ENCODE results near the gene EXOC6B.
"Not testable (repeated sequence)": the region's sequence is repeated elsewhere in the genome, so short reads cannot be mapped to it uniquely, and the experiment has no call there.

The EXOC6B gene

DNA sequence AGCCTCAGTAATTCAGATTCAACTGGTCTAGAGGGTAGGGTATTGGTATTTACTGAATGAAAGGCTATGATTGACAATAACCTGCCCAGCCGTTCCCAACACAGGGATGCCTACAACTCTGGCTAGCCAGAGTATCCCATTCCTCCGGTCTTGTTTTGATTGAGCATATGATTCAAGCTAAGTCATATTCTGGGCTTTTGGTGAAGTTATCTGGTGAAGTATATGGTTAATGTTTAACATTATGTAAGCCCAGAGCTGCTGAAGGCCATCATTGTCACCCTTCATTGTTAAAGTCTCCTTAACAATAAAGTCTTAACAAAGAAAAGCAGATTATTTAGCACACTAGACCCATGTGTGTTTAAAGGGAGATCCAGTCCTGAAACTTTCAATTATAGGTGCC, 152.6 kb downstream of the EXOC6B start:
- H3K4me3 ChIP-seq (ENCODE audit: low read depth, low read length) = no peak overlapping the region
- TF ChIP-seq, protein P1, sequence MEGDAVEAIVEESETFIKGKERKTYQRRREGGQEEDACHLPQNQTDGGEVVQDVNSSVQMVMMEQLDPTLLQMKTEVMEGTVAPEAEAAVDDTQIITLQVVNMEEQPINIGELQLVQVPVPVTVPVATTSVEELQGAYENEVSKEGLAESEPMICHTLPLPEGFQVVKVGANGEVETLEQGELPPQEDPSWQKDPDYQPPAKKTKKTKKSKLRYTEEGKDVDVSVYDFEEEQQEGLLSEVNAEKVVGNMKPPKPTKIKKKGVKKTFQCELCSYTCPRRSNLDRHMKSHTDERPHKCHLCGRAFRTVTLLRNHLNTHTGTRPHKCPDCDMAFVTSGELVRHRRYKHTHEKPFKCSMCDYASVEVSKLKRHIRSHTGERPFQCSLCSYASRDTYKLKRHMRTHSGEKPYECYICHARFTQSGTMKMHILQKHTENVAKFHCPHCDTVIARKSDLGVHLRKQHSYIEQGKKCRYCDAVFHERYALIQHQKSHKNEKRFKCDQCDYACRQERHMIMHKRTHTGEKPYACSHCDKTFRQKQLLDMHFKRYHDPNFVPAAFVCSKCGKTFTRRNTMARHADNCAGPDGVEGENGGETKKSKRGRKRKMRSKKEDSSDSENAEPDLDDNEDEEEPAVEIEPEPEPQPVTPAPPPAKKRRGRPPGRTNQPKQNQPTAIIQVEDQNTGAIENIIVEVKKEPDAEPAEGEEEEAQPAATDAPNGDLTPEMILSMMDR (IDR thresholded peaks at IDR 0.05; ENCODE audit: low read depth, low read length) = no peak

DNA sequence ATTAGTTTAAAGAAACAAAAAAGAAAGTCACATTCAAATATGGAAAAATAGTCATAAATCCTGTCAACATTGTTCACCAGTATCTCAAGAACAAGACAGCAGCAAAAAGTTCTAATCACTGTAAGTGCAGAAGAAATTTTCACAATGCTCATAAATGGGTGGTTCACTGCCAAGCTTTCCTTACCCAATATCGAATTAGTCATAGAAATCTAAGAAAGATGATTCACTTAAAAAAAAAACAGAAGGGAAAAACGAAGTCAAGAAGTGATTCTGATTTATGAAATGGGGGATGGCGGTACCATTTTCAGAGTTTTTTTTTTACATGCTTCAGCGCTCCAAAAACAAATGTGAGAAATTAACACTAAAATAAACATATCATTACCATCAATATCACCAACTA, 156.7 kb downstream of the EXOC6B start:
- no peak overlapping the region for H3K4me3 ChIP-seq (ENCODE audit: low read depth, low read length)
- TF ChIP-seq, protein P1 (IDR thresholded peaks at IDR 0.05; ENCODE audit: low read depth, low read length) = no peak

DNA sequence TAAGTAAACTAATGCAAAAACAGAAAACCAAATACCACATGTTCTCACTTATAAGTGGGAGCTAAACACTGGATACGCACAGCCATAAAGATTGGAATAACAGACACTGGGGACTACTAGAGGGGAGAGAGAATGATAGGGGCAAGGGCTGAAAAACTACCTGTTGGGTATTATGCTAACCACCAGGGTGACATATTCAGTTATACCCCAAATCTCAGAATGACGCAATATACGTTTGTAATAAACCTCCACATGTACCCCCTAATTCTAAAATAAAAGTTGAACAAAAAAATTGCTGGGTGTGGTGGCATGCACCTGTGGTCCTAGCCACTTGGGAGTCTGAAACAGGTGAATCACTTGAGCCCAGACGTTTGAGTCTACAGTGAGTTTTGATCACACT, 157.2 kb downstream of the EXOC6B start:
- TF ChIP-seq, protein P1 (IDR thresholded peaks at IDR 0.05; ENCODE audit: low read depth, low read length) = no peak
- H3K4me3 ChIP-seq (ENCODE audit: low read depth, low read length) = no peak overlapping the region

DNA sequence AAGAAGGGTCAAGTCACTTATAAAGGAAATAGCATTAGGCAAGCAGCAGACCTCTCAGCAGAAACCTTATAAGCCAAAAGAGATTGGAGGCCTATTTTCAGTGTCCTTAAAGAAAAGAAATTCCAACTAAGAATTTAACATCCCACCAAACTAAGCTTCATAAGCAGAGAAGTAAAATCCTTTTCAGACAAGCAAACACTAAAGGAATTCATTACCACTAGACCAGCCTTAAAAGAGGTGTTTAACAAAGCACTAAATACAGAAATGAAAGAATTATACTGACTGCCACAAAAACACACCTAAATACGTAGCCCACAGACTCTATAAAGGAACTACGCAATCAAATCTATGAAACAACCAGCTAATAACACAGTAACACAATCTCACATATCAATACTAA, 160.4 kb downstream of the EXOC6B start:
- no peak overlapping the region for H3K4me3 ChIP-seq (ENCODE audit: low read depth, low read length)
- TF ChIP-seq, protein P1 (IDR thresholded peaks at IDR 0.05; ENCODE audit: low read depth, low read length) = no peak

DNA sequence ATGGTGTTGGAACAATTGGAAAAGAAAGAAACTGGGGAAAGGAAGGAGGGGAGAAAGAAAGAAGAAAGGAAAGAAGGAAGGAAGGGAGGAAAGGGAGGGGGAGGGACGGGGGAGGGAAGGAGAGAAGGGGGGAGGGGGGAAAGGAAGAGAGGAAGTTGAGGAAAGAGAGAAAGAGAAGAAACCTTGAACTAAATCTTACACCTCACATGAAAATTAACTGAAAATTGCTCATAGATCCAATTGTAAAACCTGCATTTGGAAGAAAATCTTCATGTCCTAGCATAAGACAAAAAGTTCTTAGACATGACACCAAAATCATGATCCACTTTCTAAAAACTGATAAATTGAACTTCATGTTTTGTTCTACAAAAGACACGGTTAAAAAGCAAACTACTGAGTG, 163.8 kb downstream of the EXOC6B start:
- TF ChIP-seq, protein P1 (IDR thresholded peaks at IDR 0.05; ENCODE audit: low read depth, low read length) = no peak

DNA sequence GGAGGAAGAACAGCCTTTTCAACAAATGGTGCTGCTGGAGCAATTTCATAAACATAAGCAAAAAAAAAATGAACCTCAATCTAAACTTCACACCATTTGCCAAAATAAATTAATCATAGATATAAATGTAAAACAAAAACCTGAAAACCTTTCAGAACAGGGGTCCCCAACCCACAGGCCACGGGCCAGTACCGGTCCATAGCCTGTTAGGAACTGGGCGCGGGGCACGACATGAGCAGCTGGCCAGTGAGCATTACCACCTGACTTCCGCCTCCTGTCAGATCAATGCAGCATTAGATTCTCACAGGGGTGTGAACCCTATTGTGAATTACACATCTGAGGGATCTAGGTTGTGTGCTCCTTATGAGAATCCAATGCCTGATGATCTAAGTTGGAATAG, 176.0 kb downstream of the EXOC6B start:
- TF ChIP-seq, protein P1 (IDR thresholded peaks at IDR 0.05; ENCODE audit: low read depth, low read length) = no peak

More for the DNA sequence above, 163.8 kb downstream of the EXOC6B start:
- no peak overlapping the region for H3K4me3 ChIP-seq (ENCODE audit: low read depth, low read length)

DNA sequence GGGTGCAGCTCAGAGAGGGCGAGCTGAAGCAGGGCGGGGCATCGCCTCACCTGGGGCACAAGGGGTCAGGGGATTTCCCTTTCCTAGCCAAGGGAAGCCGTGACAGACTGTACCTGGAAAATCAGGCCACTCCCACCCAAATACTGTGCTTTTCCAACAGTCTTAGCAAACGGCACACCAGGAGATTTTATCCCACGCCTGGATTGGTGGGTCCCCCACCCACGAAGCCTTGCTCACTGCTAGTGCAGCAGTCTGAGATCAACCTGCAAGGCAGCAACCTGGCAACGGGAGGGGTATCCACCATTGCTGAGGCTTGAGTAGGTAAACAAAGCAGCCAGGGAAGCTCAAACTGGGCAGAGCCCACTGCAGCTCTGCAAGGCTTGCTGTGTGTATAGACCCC, 184.6 kb downstream of the EXOC6B start:
- not testable (repeated sequence) for H3K4me3 ChIP-seq (ENCODE audit: low read depth, low read length)

More for the DNA sequence above, 176.0 kb downstream of the EXOC6B start:
- H3K4me3 ChIP-seq (ENCODE audit: low read depth, low read length) = no peak overlapping the region

DNA sequence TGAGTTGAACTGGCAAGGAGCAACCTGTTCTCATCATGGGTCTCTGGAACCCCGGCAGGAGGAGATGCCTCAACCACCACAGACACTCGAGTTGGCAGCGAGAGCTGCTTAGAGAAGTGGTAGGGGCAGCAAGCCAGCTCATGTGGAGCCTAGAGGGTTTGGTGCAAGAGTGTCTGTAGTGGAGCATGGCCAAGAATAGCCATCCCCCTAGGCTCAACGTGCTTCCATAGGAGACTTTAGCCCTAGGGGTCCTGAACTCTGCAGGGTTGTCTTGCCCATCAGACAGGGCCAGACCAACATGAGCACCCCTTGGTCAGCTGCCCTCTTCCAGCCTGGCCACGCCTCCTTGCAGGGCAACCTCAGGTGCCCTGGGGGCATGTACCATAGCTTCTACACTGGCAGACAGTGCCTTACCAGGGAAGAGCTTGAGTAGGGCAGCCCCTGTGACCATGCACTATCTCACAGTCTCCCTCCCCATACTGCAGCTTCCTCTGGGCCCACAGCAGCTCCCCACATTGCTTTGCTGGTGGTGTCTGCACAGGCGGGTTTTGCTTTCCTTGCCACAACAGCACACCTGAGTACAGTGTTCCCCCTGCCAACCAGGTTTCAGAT, 187.1 kb downstream of the EXOC6B start:
- H3K4me3 ChIP-seq (ENCODE audit: low read depth, low read length) = no peak overlapping the region
- TF ChIP-seq, protein P1 (IDR thresholded peaks at IDR 0.05; ENCODE audit: low read depth, low read length) = no peak

Data from WI38 (cell line).